Measurements from ENCODE around the gene NFXL1.

Gene NFXL1
- long read RNA-seq, transcript NFXL1-202 (23 exons, 3,728 nt): major isoform, 25 of 52 reads
- long read RNA-seq, transcript NFXL1-206 (23 exons, 3,833 nt): minor isoform, 6 of 52 reads
- long read RNA-seq, partial matches to known transcripts: 13 of 52 reads
- long read RNA-seq, other reads (novel, unspliced or antisense): 5 of 52 reads

GRCh38 chr4:47914220-47914925 is at the start of gene NFXL1:
Gene NFXL1 (minus strand): TSS chr4:47914583. CDS start chr4:47914203, 380 bp downstream.
- Histone ChIP-seq H3K4me3 (replicated peaks; ENCODE audit: insufficient read depth, low read length) (peak within 1 kb of the TSS; percentile 90), H3K27me3 (ENCODE audit: insufficient read depth, poor library complexity, severe bottlenecking) (no peaks in the 10 kb centered on the region), H3K27ac (replicated peaks) (peak within 1 kb of the TSS; percentile 76)
- no peak for TF ChIP-seq REST (IDR thresholded peaks at IDR 0.05; ENCODE audit: insufficient replicate concordance, low read depth)
- peak; percentile 91; the same call in 1 of the 2 replicates for TF ChIP-seq POLR2AphosphoS5 (IDR thresholded peaks at IDR 0.05; ENCODE audit: low read depth)
- TF ChIP-seq GABPA (IDR thresholded peaks at IDR 0.05; ENCODE audit: low read depth): peak; percentile 85
- peak; percentile 32; the same call in 1 of the 2 replicates for TF ChIP-seq SPI1 (IDR thresholded peaks at IDR 0.05; ENCODE audit: borderline replicate concordance, low read depth)
- TF ChIP-seq CTCF (IDR thresholded peaks at IDR 0.05; ENCODE audit: insufficient read depth, low read length): no peak
- DNase-seq (ENCODE audit: low read depth in 1 of 2, low spot score in 1 of 2): peak; percentile 89 to 98

- DNase-seq (ENCODE audit: low read depth in 1 of 2, low spot score in 1 of 2): no peak
- TF ChIP-seq GABPA (IDR thresholded peaks at IDR 0.05; ENCODE audit: low read depth) (no peak), POLR2AphosphoS5 (IDR thresholded peaks at IDR 0.05; ENCODE audit: low read depth) (no peak), CTCF (IDR thresholded peaks at IDR 0.05; ENCODE audit: insufficient read depth, low read length) (no peak), REST (IDR thresholded peaks at IDR 0.05; ENCODE audit: insufficient replicate concordance, low read depth) (no peak), SPI1 (IDR thresholded peaks at IDR 0.05; ENCODE audit: borderline replicate concordance, low read depth) (no peak)
- no peaks in the 10 kb centered on the region for H3K27me3 ChIP-seq (ENCODE audit: insufficient read depth, poor library complexity, severe bottlenecking)
- no peak overlapping the region for H3K27ac ChIP-seq (replicated peaks)
- no peak overlapping the region for H3K4me3 ChIP-seq (replicated peaks; ENCODE audit: insufficient read depth, low read length)
These were observed 40.3 kb upstream of the NFXL1 start for GRCh38 chr4:47954677-47955076.

- no peak overlapping the region for H3K4me3 ChIP-seq (replicated peaks; ENCODE audit: insufficient read depth, low read length)
- H3K27ac ChIP-seq (replicated peaks): no peak overlapping the region
- no peaks in the 10 kb centered on the region for H3K27me3 ChIP-seq (ENCODE audit: insufficient read depth, poor library complexity, severe bottlenecking)
- TF ChIP-seq CTCF (IDR thresholded peaks at IDR 0.05; ENCODE audit: insufficient read depth, low read length): no peak
- TF ChIP-seq SPI1 (IDR thresholded peaks at IDR 0.05; ENCODE audit: borderline replicate concordance, low read depth): no peak
- no peak for TF ChIP-seq GABPA (IDR thresholded peaks at IDR 0.05; ENCODE audit: low read depth)
- TF ChIP-seq REST (IDR thresholded peaks at IDR 0.05; ENCODE audit: insufficient replicate concordance, low read depth): no peak
- TF ChIP-seq POLR2AphosphoS5 (IDR thresholded peaks at IDR 0.05; ENCODE audit: low read depth): no peak
- DNase-seq (ENCODE audit: low read depth in 1 of 2, low spot score in 1 of 2): no peak
These were observed 39.9 kb upstream of the NFXL1 start for GRCh38 chr4:47954245-47954644.
